Stimulated activated CD8-positive, alpha-beta memory T cell treated with anti-CD3 and anti-CD28 coated beads, Interleukin-4, amount 100 ng/mL, for 48 hours (primary cell): ENCODE measurements around the gene EVC2.

Experiments used
- DNase-seq: peaks from one replicate; pipeline ENCODE4 v3.0.0-alpha.2; 2020

The EVC2 gene

DNA sequence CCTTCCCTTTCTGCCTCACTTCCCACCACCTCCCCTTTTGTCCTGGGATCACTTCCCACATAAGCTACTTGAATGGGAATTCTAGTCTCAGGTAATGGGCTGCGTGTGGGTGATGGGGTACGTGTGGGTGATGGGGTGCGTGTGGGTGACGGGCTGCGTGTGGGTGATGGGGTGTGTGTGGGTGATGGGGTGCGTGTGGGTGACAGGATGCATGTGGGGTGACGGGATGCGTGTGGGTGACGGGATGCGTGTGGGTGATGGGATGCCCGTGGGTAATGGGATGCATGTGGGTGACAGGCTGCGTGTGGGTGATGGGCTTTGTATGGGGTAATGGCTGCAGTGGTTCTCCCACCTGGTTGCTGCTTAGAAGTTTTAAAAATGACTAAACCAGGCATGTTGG is 43.6 kb downstream of the EVC2 start:
- DNase-seq: no peak

DNA sequence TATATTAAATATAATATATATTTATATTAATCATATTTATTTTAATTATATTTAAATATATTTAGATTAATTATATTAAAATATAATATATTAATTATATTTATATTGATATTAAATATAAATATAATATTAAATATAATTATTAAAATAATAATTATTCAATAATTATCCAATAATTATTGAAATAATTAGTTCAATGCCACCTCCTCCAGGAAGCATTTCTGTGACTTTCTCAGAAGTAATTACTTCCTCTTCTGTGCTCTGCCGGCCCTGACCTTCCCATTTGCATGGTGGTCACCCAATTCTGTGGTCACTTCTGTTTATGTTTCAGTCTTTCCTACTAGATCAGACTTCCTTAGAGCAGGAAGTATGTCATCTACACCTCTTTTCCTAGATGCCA is 45.8 kb downstream of the EVC2 start:
- DNase-seq: no peak

DNA sequence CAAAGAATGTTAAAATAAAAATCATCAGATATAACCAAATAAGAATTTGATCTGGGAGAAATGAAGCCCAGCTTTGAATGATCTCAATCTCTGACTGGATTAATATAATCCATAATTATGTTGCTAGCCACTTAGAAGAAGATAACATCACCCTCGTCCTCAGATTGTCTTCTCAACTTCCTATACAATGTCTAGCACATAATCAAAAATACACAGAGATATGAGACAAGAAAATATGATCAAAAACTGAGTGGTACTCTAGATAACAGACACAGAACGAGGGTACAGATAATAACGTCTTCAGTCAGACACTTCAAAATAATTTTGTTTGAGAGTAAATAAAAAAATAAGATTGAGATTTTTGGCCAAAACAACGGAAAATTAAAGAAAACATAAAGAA is 47.1 kb downstream of the EVC2 start:
- no peak for DNase-seq

DNA sequence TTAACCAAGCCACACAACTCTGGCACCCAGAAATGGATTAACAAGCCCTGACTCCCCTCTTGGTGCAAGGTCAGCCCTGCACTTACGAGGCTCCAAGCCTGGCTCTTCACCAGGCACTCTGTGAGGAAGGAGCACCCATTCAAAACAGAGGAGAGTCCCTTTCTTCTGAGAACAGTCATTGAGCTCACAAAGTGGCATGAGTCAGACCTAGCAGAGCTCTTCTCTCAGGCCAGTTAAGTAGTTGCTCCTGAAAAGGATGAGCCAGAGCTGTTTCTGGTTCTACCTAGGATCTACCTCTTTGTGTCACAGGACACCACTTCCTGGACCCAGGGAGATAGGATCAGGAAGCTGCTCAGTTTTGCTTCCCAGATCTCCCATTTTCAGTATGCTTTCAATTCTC is 48.2 kb downstream of the EVC2 start:
- DNase-seq: no peak

DNA sequence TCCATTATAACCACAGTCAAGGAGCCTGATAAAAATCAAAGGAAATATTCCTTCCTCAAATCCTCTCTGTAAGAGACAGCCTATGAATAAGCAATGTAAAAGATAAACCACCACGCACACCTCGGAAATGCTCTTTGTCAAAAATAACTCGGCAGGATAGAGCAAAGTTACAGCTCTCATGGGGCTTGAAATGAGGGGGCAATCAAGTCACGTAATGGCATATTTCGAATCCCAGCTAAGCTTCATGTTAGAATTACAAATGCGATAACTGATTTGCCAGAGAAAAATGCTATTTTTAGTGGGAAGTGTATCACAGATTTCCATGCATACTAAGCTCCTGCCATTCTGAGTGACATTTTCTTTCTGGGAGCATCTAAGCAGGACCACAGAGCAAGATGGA is 49.4 kb downstream of the EVC2 start:
- no peak for DNase-seq

DNA sequence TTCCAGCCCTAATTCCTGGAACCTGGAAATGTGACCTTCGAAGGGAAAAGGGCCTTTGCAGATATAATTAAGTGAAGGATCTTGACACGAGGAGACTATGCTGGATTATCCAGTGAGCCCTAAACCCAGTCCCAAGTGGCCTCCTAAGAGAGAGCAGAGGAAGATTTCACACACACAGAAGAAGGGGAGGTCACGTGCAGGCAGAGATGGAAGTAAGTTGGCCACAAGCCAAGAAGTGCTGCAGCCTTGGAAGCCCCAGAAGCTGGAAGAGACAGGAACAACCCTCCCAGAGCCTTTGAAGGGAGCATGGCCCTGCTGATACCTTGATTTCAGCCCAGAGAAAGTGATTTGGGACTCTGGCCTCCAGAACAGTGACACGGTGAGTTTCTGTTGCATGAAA is 51.9 kb downstream of the EVC2 start:
- DNase-seq: no peak

DNA sequence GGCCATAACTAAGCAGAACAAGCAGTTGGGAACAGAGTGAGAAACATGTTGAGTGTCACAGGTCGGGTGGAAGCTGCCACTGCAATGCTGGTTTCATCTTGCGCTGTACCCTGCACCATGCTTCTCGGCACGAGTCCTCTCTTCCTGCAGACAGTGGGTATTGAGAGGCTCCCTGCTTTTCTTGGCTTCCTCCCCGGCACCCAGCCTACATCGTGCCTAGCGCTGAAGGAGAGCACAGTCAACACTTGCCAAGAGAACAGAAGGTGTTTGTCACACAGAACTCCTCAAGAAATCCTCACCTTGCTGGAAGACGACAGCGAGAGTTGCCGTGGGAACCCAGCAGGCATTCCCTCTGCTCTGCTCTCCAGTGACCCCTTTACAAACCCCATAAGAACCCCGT is 53.6 kb downstream of the EVC2 start:
- DNase-seq: no peak

DNA sequence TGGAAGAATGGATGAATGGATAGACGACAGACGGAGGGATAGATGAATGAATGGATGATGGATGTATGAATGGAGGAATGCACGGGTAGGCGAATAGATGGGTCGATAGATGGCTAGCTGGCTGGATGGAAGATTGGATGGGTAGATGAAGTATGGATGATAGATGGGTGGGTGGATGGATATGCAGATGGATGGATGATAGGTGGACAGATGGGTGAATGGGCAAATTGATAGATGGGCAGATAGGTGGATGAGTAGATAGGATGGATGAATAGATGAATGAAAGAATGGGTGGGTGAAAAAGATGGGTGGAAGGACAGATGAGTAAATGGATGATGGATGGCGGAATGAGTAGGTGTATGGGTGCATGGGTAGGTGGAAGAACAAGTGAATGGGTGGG is 57.3 kb downstream of the EVC2 start:
- no peak for DNase-seq

DNA sequence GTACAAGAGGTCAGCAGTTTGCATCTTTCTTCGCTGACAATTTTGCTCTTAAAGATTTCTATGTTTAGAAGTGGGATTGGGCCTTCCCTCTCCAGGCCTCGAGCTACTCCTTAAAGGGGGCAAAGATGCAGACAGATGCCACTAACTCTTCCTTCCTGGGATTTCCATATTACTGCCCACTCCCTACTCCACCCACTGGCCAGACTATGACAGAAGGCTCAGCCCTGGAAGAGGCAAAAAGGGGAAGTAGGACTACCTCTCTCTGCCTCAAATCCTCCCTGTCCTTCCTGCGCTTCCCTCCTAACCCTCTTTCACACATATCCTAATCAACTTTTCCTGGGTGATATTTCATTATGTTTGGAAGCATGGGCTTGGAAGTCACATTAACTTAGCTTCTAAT is 58.3 kb downstream of the EVC2 start:
- DNase-seq: no peak

DNA sequence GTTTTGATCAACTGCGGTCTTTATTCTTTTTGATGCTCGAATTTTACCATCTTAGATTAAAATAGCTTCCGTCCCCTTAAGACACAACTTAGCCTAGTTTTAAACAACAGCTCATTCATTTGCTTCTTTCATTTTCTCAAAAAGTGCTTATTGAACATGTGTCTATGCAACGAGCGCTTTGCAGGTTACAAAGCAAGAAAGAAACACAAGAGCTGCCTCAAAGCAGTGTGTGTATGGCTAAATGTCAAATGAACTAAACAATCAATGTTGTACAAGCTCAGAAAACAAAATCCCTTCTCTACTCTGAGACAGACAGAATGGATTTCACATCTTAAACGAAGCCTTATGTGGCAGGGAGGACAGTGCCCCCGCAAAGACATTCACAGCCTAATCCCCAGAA is 61.0 kb downstream of the EVC2 start:
- no peak for DNase-seq

DNA sequence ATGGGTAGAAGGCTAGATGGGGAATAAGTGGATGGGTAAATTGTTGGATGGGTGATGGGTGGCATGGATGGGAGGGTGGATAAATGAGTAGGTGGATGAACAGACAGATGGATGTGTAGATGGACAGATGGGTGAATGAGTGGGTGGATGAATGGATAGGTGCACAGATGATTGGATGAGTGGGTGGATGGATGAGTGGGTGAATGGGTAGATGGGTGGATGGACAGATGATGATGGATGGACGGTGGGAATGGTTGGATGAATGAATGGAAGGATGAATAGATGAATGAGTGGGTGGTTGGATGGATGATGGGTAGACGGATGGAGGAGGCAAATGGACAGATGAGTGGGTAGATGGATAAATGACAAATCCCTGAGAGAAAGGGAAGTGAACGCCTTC is 68.3 kb downstream of the EVC2 start:
- DNase-seq: no peak

DNA sequence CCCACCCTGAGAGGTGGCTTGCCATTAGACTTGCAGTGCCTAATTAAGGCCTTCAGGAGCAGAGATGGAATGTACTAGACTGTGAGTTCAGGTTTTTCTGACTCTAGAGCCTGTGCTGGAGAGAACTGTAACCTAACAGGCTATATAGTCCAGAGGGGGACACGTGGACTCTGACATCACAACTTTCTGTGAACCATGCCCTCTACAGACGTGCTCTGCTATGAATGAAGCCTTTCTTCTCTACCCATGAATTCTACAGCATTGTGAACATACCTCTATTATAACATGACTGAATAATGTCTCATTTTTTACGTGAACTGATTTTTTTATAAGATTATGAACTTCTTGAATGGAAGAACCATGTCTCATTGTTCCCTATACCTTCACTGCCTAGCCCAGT is 68.8 kb downstream of the EVC2 start:
- no peak for DNase-seq

DNA sequence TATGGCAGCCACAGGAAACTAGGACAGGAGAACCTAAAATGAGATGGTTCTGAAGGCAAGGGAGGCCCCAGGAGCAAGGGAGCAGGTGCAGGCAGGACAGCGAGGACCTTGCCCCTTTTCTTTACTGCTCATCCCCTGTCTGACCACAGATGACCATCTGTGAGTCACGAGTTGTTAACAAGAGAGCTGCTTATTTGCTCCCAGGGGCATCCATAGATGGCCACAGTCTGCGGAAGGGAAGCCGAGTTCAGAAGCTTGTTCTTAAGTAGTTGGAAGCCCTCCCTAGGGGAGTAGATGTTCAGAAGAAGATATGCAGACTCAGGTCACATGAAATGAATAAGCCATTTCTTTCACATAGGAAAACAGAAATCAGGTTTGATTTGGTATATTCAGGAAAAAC is 69.4 kb downstream of the EVC2 start:
- no peak for DNase-seq

DNA sequence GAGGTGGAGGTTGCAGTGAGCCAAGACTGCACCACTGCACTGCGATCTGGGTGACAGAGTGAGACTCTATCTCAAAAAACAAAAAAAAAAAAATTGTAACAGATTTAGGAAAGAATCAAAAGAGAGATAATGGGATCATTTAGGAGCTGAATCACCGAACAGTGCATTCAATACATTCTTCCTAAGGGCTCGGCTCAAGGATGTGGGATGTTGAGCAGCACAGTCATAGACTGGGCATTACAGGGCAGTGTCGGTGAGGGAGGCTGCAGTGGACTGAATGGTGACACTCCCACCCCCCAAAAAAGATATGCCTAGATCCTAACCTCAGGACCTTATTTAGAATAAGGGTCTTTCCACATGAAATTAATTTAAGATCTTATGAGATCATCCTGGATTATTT is 70.0 kb downstream of the EVC2 start:
- DNase-seq: no peak

DNA sequence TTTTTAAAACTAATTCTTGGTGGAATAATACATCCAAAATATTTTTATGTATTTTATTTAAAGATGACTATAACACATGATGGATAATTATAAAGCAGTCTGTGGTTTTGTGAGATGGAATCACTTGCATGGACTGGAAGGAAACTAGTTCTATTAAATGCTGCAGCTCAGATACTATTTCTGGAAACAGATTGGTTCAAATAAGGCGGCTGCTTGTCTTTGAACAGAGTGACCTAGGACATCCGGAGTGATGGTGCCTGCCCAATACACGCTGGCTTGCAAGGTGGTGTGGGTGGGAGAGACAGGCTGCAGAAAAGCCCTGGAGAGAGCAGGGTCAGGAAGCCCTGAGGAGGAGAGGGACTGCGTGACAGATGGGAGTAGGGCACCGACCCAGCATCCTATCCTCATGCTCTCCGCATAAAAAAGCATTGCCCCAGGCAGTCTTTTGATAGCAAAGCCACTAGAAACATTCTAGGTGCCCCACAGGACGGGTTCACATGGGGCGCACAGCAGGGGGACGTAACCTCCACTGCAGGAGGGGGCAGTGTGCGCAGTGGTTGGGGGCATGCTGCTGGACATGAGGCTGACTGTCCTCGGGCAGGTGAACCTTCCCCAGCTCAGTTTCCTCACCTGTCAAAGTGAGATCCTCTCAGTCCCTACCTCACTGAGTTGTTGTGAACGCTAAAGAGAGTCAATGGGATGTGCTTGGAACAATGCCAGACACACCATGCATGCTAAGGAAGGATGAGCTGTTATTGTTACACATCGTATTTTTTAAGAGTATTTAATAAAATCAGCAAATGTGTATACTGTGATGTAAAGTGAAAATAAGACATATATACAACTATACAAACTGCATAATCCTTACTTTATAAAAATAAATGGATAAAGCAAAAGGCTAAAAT is 71.3 kb downstream of the EVC2 start:
- DNase-seq: no peak

DNA sequence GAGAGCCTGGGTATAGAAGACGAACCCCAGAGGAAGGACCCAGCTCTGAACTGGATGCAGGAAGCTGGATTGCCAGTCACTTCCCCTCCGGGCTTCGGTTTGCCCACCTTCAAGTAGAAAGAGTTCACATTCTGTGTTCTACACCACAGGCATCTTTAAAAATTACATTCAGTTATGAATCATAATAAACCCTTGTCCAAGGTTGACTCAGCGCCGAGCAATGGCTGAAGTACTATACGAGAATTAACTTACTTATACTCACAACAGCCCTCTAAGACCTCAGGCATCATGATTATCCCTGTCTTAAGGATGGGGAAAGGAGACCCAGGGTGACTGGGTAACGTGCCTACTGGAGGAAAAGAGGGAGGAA is 72.5 kb downstream of the EVC2 start:
- no peak for DNase-seq

DNA sequence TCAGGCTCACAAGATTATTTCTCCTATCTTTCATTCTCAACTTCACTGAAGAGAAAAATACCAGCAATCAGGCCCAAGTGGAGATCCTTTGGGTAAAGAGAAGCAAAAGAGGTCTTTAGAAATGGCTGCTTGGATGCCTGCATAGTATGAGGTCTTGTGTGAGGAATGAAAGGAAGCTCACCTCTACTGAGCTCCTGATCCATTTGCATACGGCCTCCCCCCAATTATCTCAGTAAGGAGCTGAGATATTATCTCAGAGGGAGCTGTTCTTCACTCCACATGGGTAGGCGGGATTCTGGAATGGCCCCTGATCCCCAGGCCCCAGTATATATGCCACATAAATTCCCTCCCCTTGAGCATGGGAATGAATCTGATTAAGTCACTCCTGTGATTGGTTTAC is 75.8 kb downstream of the EVC2 start:
- no peak for DNase-seq

DNA sequence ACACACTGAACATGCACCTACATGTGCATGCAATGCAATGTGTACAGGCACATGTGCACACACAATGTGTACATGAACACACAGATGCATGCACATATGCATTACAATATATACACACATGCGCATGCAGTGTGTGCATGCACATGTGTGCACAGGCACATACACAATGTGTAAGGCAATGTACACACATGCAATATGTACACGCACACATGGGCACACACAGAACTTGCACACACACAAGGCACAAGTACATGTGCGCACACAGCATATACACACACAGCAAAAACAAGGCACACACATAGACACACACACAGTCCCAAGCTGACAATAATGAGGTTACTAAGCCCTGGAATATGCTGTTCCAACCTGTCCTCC is 76.3 kb downstream of the EVC2 start:
- DNase-seq: no peak

DNA sequence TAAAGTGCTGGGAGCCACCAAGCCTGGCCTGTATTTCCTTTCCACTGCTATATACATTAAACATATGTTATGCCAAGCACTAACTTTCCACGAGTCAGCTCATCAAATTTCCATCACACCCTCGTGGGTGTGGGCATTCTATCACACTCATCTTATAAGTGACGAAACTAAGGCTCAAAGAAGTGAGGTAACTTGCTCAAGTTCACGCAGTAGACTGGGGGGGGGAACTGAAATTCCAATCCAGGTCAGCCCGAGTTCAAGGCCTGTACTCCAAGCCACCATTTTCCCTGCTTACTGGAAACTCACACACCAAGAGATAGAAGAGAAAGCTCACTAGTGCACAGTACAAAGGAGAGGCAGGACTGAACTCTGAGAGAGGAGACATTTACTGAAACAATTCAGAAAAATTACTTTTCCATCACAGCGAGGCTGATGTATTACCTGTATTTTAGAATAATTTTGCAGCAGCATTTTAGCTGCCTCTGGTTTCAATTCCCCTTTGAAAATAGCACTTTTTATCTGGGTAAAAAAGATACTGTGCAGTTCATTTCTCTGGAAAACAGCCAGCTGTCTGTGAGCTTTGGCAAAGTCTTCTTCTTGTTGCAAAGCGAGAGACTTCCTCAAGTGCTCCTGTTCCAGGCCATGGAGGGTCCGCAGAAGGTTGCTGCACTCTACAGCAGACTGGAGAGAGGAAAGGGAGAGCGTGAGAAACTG is 76.8 kb downstream of the EVC2 start:
- DNase-seq: no peak

DNA sequence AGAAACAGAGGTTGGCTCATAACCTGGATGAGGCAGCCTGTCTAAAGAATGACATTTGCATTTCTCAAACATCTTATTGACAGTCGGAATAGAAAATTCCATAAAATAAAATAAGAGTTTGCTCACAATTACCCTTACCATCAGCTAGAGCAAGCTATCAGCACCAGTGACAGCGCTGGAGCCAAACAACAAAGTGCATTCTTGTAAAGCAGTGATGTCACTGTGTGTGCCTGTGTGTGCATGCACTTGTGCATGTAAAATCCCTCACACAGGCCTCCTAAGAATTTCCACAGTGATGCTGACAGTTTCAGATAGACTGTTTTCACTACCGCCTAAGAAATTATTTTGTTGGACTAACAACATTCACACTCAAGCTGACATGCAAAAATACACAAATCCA is 77.6 kb downstream of the EVC2 start:
- no peak for DNase-seq

DNA sequence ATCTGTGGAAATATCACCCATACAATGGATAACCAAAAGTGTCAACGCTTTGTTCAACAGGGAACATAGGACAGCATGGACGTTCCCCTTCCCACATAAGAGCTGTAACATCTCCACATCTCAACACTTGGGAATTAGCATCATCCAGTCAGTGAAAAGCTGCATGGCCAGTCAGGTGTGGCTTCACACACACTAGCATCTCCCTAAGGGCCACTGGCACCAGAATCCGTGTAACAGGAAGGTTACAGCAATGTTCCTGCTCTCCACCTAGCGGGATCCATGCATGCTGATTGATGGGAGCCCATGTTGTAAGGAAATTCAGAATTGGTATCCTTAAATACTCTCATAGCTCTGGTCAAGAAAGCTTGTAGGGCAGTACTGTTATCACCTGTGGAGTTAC is 78.8 kb downstream of the EVC2 start:
- DNase-seq: no peak

DNA sequence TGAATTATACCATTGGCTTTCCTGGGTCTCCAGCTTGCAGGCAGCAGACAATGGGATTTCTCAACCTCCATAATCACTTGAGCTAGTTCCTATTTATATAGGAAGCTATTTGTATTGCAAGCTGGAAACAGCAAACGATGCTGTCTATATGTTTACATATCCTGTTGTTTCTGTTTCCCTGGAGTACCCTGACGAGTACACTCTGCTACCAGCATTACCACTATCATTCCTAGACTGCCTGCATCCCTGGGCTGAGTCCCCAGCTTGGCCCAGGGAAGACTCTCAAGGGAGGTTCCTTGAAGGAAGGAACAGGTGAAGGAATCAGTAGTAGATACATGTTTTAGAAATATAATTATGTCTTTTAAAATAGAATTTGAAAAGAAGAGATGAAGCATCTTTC is 81.4 kb downstream of the EVC2 start:
- DNase-seq: no peak

DNA sequence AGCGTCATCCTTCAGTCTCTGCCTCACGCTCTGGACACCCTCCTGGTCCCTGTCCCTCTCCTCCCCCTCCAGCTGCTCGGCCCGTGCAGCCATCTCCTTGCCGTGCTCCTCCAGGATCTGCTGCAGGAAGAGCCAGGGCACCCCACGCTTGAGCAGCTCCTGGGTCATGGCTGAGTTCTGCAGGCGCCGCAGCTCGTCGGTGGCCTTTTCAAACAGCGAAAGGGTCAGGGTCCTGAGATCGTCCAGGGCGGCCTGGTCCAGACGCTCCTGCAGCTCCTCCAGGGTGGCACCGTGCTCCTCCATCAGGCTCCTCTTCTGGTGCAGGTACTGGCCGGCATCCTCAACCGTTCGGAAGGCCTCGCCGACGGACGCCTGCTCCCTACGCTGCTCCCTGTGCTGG is 85.8 kb downstream of the EVC2 start:
- DNase-seq: no peak

DNA sequence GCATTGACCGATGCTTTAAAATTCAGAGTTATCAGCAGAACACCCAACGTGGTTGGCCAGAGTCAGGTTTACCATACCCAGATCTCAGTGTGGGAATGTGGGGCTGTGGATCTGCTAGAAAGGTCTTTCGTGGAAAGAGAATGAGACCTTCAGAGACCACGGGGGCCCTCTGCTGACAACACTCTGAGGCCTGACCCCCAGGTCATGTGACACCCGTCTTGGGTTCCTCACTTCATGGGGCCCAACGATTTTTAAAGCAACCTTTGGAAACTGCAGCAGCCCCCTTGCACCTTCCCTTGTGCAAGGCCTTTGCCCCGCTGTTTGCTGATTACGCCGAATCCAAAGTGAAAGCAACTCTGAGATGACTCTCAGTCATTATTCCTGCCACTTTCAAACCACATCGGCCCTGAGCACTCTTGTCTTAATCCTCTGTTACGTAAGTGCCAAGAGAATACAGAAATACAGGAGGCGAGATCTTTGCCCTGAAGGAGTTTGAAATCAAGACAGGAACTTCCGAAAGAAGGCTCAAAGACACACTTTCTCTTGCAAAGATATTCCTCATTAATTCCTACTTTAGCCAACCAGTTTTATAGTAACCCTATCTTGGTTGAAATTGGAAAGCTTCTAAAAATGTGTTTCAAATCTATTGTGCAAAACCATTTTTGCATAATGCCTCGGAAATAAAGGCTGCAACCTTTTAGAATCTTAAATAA is 88.3 kb downstream of the EVC2 start:
- no peak for DNase-seq
